ENCODE measurements around the gene CDK6. TPM values are rescaled to one million over a fixed set of nuclear protein-coding genes. Genes with fewer than 3 reads are reported as not detected.

CDK6 gene
- total RNA-seq, 1 donor from 2014 or later: 7.3 TPM

- TF ChIP-seq CTCF (IDR thresholded peaks at IDR 0.05): no peak
- intact Hi-C loops (cut with DNase I): loop anchor here (5.0 kb wide), 1 partner anchor 68 kb away; no protein-coding TSS in a partner anchor
- Histone ChIP-seq H3K4me3 (no peak overlapping the region), H3K27ac (no peak overlapping the region), H3K27me3 (no peaks in the 10 kb centered on the region), H3K4me1 (peaks cover 0 to 9% of the 10 kb centered on the region in 2 donors), H3K36me3 (no peaks in the 10 kb centered on the region), H3K9me3 (peaks cover 0 to 5% of the 10 kb centered on the region in 2 donors)
- DNase-seq (ENCODE audit: low spot score in 2 of 2): no peak
Measured at GRCh38 chr7:92624298-92624996, 211.9 kb downstream of the CDK6 start.

DNA sequence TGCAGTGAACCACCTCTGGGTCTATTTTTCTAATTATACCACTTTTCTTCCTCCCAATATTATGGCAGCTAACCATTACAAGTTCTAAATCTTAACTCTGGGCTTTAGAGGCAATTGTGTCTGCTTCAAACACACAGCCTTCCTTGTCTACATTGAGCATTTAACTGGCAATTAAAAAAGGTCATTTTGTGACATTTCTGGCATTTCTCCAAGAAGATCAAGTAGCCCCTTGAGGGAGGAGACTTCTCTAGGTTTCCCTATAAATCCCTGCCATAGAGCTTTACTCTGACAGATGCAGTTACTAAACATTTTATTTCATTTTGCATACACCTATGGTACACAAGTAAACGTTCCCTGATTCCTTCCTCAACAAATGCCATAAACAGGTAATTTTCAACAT is 212.8 kb downstream of the CDK6 start:
- no peaks in the 10 kb centered on the region for H3K27me3 ChIP-seq
- no peaks in the 10 kb centered on the region for H3K36me3 ChIP-seq
- peaks cover 0 to 9% of the 10 kb centered on the region in 2 donors for H3K4me1 ChIP-seq
- no peak overlapping the region for H3K4me3 ChIP-seq
- H3K27ac ChIP-seq: no peak overlapping the region
- no peak for DNase-seq (ENCODE audit: low spot score in 2 of 2)
- no peak for TF ChIP-seq CTCF (IDR thresholded peaks at IDR 0.05)
- peaks cover 0 to 5% of the 10 kb centered on the region in 2 donors for H3K9me3 ChIP-seq
- intact Hi-C loops (cut with DNase I): loop anchor here (5.0 kb wide), 1 partner anchor 69 kb away; no protein-coding TSS in a partner anchor

- TF ChIP-seq CTCF (IDR thresholded peaks at IDR 0.05): no peak
Measured at GRCh38 chr7:92622685-92623084, 213.7 kb downstream of the CDK6 start.

DNA sequence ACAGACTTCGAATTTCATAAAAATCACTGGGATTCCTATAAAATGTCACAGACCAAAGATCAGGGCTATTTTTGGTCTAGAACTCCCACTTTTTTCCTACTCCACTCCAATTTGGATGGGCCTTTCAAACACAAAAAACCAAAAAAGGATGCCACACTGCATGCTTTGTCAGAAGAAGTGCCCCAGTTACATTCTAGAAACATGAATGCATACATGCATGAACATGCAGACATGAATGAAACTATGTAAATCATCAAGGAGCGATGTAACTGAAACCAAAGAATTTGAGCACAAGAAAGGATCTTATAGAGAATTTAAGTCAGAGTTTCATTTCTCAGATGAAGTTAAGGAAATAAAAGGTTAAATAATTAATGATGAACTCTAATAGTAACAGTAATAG is 214.3 kb downstream of the CDK6 start:
- Histone ChIP-seq H3K27ac (peak overlapping the region; percentile 68 to 76), H3K4me1 (peaks cover 0 to 9% of the 10 kb centered on the region in 2 donors), H3K36me3 (peaks cover 4 to 7% of the 10 kb centered on the region in 2 donors), H3K27me3 (no peaks in the 10 kb centered on the region), H3K9me3 (peaks cover 0 to 5% of the 10 kb centered on the region in 2 donors), H3K4me3 (no peak overlapping the region)
- no peak for TF ChIP-seq CTCF (IDR thresholded peaks at IDR 0.05)
- DNase-seq (ENCODE audit: low spot score in 2 of 2): no peak
- intact Hi-C loops (cut with DNase I): loop anchor here (5.0 kb wide), 1 partner anchor 70 kb away; no protein-coding TSS in a partner anchor

More at GRCh38 chr7:92622685-92623084, 213.7 kb downstream of the CDK6 start:
- intact Hi-C loops (cut with DNase I): loop anchor here (5.0 kb wide), 1 partner anchor 70 kb away; no protein-coding TSS in a partner anchor
- Histone ChIP-seq H3K27me3 (no peaks in the 10 kb centered on the region), H3K4me1 (peaks cover 0 to 9% of the 10 kb centered on the region in 2 donors), H3K36me3 (peaks cover 0 to 2% of the 10 kb centered on the region in 2 donors), H3K4me3 (no peak overlapping the region), H3K27ac (no peak overlapping the region), H3K9me3 (peaks cover 0 to 5% of the 10 kb centered on the region in 2 donors)
- DNase-seq (ENCODE audit: low spot score in 2 of 2): no peak

GRCh38 chr7:92621561-92622023 is 214.8 kb downstream of the CDK6 start:
- H3K4me3 ChIP-seq: no peak overlapping the region
- H3K4me1 ChIP-seq: peaks cover 0 to 9% of the 10 kb centered on the region in 2 donors
- intact Hi-C loops (cut with DNase I): loop anchor here (1.0 to 5.0 kb wide), 3 partner anchors 71 to 433 kb away; no protein-coding TSS in a partner anchor
- no peak for TF ChIP-seq CTCF (IDR thresholded peaks at IDR 0.05)
- H3K9me3 ChIP-seq: peaks cover 0 to 5% of the 10 kb centered on the region in 2 donors
- H3K36me3 ChIP-seq: peaks cover 4 to 10% of the 10 kb centered on the region in 2 donors
- DNase-seq (ENCODE audit: low spot score in 2 of 2): no peak
- no peaks in the 10 kb centered on the region for H3K27me3 ChIP-seq
- H3K27ac ChIP-seq: peak overlapping the region; percentile 68 to 76

Data from ascending aorta (tissue), 2 donors.